ENCODE results near the gene WNT3.

Gene WNT3

DNA sequence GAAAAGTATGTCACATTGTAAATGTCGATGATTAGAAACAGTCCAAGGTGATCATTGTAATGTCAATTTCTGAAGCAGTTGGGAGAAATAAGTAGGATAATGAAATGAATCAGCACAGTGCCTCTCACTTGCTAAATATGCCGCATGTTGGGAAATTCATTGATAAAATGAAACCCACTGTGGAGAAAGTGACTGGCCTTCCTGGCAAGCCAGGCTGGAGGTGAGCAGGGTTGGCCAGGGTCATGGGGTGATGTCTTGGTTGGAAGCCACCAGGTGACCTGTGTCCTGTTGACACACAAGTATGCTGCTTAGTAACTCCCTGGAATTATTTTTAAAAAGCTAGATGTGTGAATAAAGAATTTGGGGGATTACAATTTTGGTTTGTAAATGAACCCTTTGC lies 18.0 kb upstream of the WNT3 start:
- DNase-seq (ENCODE audit: low read depth), result no peak
- no peak for TF ChIP-seq CTCF (conservative IDR thresholded peaks at IDR 0.05; ENCODE audit: low read length)
- H3K4me3 ChIP-seq (ENCODE audit: low read length), result no peak overlapping the region

DNA sequence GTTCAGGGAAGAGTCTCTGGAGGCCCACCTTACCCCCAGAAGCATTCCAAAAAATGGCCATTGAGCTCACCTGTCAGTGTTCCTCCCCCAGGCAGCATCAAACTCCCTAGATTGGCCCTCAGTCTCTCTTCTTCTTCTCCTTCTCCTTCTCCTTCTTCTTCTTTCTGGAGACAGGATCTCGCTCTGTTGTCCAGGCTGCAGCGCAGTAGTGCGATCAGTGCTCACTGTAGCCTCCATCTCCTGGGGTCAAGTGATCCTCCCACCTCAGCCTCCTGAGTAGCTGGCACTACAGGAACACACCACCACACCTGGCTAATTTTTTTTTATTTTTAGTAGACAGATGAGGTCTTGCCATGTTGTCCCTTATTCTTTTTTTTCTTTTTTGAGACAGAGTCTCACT lies 16.4 kb upstream of the WNT3 start:
- H3K4me3 ChIP-seq (ENCODE audit: low read length), result no peak overlapping the region
- no peak for TF ChIP-seq CTCF (conservative IDR thresholded peaks at IDR 0.05; ENCODE audit: low read length)
- DNase-seq (ENCODE audit: low read depth), result no peak

- TF ChIP-seq CTCF (conservative IDR thresholded peaks at IDR 0.05; ENCODE audit: low read length), result no peak
- no peak for DNase-seq (ENCODE audit: low read depth)
- no peak overlapping the region for H3K4me3 ChIP-seq (ENCODE audit: low read length)
Observed at GRCh38 chr17:46833840-46834208, 15.3 kb upstream of the WNT3 start.

DNA sequence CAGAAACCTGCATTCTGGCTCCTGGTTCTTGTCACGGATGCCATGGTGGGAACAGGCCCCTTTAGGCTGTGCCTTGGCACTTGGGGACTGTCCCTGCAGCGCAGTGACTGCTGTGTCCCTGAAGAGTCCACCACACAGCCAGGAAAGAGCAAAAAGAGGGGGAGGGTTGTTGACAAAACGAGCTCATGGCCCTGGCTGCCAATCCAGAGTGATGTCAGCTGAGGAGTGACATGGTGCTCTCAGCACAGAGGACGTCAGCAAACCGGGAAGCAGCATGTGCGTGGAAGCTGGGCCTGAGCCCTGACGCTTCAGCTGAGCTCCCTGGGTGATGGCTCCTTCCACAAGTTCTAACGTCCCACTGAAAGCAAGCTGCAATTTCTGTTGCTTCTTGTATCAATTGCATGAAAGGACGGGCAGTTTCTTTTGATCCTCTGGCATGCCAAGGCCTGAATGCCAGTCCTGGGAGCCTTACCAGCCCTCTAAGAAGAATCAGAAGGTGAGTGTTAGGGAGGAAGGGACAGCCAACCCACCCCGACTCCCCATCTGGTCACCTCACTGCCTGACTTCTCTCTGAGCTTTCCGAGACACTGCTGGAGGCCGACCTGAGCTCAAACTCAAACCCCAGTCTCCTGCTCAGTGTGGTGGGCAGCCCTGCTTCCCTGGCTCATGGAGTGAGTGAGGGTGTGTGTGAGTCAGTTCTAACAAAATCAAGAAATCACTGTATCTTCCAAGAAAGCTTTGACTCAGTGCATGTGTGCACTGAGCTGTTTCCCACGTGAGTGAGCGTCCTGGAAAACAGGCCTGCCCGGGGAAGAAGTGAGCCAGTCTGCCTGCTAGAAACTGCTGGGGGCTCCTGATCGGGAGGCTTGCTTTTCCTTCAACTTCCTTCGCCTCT lies 14.7 kb upstream of the WNT3 start:
- H3K4me3 ChIP-seq (ENCODE audit: low read length), result no peak overlapping the region
- peak; percentile 71 for DNase-seq (ENCODE audit: low read depth)
- no peak for TF ChIP-seq CTCF (conservative IDR thresholded peaks at IDR 0.05; ENCODE audit: low read length)

- no peak for TF ChIP-seq CTCF (conservative IDR thresholded peaks at IDR 0.05; ENCODE audit: low read length)
- DNase-seq (ENCODE audit: low read depth), result no peak
- H3K4me3 ChIP-seq (ENCODE audit: low read length), result no peak overlapping the region
Observed at GRCh38 chr17:46832331-46832821, 13.9 kb upstream of the WNT3 start.

GRCh38 chr17:46831573-46832330 lies 13.3 kb upstream of the WNT3 start:
- DNase-seq (ENCODE audit: low read depth), result no peak
- H3K4me3 ChIP-seq (ENCODE audit: low read length), result no peak overlapping the region
- no peak for TF ChIP-seq CTCF (conservative IDR thresholded peaks at IDR 0.05; ENCODE audit: low read length)

Measured in AG10803 (cell line).